GM21381 (cell line): Measurements from ENCODE around the gene PRR18.

Experiments used
- ATAC-seq: cut with Tn5 transposase; IDR thresholded peaks from one replicate; pipeline ENCODE4 v1.9.1; 2021; ENCODE audit warnings: mild to moderate bottlenecking, moderate library complexity; ENCODE audit not compliant: unreplicated experiment

The PRR18 gene

GRCh38 chr6:166278579-166279392, 29.4 kb downstream of the PRR18 start:
- ATAC-seq, result no peak

- ATAC-seq, result no peak
Observed at GRCh38 chr6:166277892-166278578, 30.2 kb downstream of the PRR18 start.

- ATAC-seq, result no peak
Observed at GRCh38 chr6:166277018-166277417, 31.2 kb downstream of the PRR18 start.

- peak; percentile 72 for ATAC-seq
Observed at GRCh38 chr6:166275714-166276166, 32.5 kb downstream of the PRR18 start.

GRCh38 chr6:166274739-166275370, 33.3 kb downstream of the PRR18 start:
- ATAC-seq, result no peak

GRCh38 chr6:166274163-166274562, 34.0 kb downstream of the PRR18 start:
- ATAC-seq, result no peak

GRCh38 chr6:166271376-166271765, 36.8 kb downstream of the PRR18 start:
- ATAC-seq, result no peak

- ATAC-seq, result no peak
Observed at GRCh38 chr6:166270706-166271375, 37.4 kb downstream of the PRR18 start.

- no peak for ATAC-seq
Observed at GRCh38 chr6:166269301-166270039, 38.7 kb downstream of the PRR18 start.

GRCh38 chr6:166268431-166268830, 39.8 kb downstream of the PRR18 start:
- no peak for ATAC-seq

- no peak for ATAC-seq
Observed at GRCh38 chr6:166267526-166267925, 40.7 kb downstream of the PRR18 start.

GRCh38 chr6:166266336-166266735, 41.9 kb downstream of the PRR18 start:
- ATAC-seq, result no peak

GRCh38 chr6:166262743-166263515, 45.3 kb downstream of the PRR18 start:
- no peak for ATAC-seq

GRCh38 chr6:166259296-166259977, 48.8 kb downstream of the PRR18 start:
- no peak for ATAC-seq

GRCh38 chr6:166258854-166259276, 49.3 kb downstream of the PRR18 start:
- peak; percentile 68 for ATAC-seq

GRCh38 chr6:166257911-166258318, 50.3 kb downstream of the PRR18 start:
- ATAC-seq, result no peak
